ENCODE data around the gene NMT2.

NMT2 gene

GRCh38 chr10:15140698-15141097 is 27.8 kb downstream of the NMT2 start:
- no peak for FAIRE-seq

DNA sequence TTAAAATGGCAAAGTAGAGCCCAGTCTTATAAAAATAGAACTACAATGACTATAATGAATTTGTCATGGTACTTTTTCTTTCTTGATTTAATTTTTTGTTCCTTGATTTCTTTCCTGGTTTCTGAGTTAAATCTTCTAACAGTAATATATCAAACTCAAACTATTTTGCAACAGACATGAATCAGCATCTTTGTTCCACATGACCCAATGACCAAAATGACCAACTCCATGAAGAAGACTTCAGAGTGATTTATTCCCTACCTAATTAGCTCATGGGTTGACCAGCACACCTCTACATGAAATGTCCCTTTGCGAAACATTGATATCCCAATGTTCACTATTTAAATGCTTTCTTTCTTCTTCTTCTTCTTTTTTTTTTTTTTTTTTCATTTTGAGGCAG is 30.9 kb downstream of the NMT2 start:
- FAIRE-seq = no peak

- FAIRE-seq = no peak
Measured at GRCh38 chr10:15137036-15137359, 31.5 kb downstream of the NMT2 start.

DNA sequence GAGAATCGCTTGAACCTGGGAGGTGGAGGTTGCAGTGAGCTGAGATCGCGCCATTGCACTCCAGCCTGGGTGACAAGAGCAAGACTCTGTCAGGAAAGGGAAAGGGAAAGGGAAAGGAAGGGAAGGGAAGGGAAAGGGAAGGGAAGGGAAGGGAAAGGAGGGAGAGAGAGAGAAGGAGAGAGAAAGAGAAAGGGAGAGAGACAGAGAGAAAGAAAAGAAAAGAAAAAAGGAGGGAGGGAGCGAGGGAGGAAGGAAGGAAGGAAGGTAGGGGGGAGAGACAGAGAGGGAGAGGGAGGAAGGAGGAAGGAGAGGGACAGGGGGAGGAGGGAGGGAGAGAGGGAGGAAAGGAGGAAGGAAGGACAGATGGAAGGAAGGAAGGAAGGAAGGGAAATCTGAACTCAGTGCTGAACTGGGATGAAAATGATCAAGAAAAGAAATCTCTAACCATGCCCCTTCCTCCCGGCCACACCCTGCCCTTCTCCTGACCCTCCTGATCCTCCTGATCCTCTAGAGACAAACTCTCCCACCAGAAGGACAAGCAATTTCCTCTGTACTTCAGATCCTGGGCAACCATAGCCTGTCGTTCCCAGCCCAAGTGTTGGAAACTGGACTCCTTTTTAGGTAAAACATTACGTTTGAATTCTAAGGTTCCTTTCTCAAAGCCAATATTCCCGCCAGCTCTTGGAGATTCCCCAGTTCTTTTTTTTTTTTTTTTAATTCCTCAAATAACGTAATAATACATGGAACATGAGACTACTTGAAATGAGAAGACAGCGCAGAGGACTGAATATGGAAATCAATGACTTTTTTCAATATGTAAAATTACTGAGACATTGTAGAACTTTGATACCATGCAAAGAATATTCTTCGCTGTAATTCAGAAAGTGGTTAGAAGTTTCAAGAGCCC is 32.1 kb downstream of the NMT2 start:
- no peak for FAIRE-seq

- FAIRE-seq = no peak
Measured at GRCh38 chr10:15131330-15131729, 37.2 kb downstream of the NMT2 start.

DNA sequence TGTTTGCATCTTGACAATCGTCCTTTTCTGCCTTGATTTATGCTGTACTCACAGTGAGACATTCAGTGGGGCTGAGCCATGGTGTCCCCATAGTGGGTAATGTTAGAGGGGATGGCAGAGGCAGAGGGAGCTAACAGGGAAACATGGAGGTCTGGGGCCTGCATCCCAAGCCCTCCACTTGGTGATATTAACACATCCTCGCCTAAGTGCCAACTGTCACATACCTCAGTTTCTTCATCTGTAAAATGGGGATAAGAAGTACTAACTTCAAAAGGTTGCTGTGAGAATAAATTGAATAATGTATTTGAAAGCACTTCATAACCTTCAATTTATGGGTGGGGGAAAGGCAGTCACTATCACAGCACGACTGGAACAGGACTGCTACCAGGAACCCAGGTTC is 43.6 kb downstream of the NMT2 start:
- no peak for FAIRE-seq

GRCh38 chr10:15124190-15124589 is 44.3 kb downstream of the NMT2 start:
- FAIRE-seq = no peak

DNA sequence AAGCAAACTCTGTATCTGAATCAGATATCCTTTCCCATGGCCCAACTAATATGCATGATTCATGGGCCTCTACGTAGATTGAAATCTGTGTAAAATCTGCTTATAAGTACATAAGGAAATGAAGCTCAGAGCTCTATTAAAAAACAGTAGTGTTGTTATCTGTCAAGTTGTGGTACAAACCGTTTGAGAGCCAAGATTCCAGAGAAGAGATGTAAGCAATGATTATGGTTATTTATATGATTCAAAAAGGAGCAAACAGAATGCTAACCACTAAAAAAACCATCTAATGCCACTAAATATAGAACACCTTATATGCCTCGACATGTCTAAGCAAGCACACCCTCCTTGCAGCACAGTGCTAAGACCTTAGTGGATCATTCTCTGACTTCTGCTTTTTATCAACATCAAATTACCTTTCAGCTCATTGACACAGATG is 44.7 kb downstream of the NMT2 start:
- FAIRE-seq = no peak

DNA sequence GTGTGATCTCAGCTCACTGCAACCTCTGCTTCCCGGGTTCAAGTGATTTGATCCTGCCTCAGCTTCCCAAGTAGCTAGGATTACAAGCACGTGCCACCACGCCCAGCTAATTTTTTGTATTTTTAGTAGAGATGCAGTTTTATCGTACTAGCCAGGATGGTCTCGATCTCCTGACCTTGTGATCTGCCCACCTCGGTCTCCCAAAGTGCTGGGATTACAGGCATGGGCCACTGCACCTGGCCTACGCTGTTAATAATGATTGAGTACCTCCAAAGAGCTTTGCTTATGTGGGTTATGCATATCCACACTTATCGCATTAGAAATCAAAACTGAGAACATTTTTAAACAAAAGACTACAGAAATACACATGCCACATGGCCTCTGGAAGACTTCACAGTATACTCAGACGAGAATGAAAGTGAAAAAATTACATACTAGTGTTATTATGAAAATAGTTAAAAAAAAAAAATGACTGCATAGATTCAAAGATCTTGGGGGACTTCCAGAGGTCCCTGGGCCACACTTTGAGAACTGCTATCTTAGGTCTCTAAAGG is 45.9 kb downstream of the NMT2 start:
- no peak for FAIRE-seq

GRCh38 chr10:15121707-15122106 is 46.8 kb downstream of the NMT2 start:
- FAIRE-seq = no peak

- FAIRE-seq = no peak
Measured at GRCh38 chr10:15120523-15120922, 48.0 kb downstream of the NMT2 start.

- FAIRE-seq = no peak
Measured at GRCh38 chr10:15118615-15119014, 49.9 kb downstream of the NMT2 start.

- no peak for FAIRE-seq
Measured at GRCh38 chr10:15116225-15116624, 52.3 kb downstream of the NMT2 start.

DNA sequence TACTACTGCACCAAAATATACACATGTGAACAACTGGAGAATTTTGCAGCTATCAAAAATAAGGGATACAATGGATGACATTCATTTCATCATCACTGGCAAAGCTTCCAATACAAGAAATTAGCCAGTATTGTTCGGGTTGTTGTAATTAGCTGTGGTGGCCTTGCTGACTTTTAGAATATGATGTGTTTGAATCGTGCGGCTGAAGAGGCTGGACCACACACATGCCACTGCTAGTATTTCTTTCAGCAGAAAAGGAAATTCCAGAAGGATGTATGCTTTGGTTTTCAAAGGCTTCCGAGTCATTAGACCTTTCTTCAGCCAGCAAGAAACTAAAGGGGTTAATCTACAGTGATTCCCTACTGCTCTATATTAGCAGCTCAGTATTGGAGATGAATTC is 54.7 kb downstream of the NMT2 start:
- no peak for FAIRE-seq

- FAIRE-seq = no peak
Measured at GRCh38 chr10:15112657-15113056, 55.8 kb downstream of the NMT2 start.

DNA sequence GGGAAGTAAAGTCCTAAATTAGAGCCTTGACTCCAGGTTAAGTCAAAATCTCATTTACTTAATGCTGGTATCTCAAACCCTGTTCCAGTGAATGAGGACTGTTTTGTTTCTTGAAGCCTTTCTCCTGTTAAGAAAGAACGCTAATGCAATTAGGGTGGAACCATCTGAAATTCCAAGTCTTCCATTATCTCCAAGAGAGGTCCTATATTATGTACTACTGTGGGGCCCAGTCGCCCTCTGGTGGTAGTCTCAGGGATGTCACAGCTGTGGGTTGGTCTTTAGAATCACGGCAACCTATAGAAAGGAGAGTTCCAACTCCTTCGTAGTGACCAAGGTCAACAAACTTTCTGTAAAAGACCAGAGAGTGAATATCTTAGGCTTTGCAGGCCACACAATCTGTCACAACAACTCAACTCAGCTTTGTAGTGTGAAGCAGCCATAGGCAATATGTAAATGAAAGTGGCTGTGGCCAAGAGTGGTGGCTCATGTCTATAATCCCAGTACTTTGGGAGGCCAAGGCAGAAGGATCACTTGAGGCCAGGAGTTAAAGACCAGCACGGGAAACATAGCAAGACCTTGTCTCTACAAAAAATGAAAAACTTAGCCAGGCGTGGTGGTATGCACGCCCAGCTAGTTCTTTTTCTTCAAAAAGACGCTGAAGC is 62.0 kb downstream of the NMT2 start:
- no peak for FAIRE-seq

- no peak for FAIRE-seq
Measured at GRCh38 chr10:15103513-15103912, 65.0 kb downstream of the NMT2 start.

DNA sequence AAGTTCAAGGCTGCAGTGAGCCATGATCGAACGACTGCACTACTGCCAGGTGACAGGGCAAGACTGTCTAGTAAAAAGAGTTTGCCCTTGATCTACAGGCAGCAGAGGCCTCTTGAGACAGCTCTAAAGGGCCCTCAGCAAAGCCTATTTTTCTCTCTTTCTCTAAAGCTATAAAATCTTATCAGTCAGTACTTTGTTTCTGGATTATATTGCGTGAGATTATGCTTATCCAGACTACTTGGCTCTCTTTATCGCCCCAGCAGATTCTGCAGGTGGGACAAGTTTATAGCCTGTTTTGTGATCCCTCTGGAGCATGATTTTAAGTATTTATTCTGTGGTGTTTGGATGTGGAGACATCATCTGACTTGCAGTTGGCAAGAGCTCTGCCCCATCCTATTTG is 68.6 kb downstream of the NMT2 start:
- FAIRE-seq = no peak

DNA sequence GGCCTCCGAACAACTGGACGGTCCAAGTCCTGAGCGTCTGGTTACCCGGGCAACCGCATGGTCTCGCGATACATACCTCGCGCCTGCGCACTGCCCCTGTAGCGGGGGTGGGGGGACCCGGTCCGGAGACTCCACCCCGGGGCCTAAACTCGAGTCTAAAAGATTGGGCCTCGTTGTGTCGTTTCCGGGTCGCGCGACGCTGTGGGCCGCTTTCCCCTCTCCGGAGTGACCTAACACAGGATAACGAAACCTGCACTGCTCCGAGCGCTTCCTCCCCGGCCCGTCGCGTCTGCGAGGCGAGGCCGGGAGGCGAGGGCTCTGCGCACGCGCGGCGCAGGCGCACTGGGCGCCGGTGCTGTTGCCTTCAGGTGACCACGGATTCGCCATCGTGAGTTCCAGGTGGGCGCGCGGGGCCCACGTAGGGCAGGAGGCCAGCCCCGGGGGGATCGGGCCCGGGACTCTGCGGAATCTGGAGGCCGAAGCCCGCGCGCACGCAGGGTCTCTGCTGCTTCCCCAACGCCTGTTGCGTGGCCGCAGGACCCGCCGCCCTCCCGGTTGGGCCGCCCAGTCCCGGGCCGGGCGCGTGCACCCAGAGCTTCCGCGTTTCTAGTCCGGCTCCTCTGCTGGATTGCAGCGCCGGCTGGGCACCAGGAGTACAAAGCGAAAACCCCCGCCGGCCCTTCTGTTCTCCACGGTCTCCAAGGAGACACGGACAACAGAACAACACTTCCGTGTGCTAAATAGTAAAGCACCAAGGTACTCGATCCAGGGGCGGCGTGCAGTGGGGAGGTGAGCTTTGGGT is 71.3 kb downstream of the NMT2 start, which contains the start of gene RPP38:
RPP38 (plus strand) TSS at position 345 of the 802 bp plus-strand sequence. CDS start 5,960 bp downstream, outside the sequence.
- no peak for FAIRE-seq

DNA sequence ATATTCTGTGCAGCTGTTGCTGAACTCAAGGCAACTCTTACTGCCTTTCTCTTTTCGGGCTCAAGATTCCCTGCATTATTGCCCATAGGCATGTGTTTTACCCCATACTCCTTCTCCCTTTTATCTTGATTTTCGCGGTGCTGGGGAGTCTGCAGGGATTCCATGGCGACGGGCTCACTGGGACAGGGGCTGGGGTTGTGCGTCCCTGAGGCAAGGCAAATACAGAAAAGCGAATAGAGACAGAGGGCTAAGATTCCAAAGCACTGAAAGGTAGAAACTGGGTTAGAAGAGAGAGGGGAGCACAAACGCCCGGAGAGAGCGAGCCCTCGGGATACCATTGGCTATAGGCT is 71.9 kb downstream of the NMT2 start:
- no peak for FAIRE-seq

DNA sequence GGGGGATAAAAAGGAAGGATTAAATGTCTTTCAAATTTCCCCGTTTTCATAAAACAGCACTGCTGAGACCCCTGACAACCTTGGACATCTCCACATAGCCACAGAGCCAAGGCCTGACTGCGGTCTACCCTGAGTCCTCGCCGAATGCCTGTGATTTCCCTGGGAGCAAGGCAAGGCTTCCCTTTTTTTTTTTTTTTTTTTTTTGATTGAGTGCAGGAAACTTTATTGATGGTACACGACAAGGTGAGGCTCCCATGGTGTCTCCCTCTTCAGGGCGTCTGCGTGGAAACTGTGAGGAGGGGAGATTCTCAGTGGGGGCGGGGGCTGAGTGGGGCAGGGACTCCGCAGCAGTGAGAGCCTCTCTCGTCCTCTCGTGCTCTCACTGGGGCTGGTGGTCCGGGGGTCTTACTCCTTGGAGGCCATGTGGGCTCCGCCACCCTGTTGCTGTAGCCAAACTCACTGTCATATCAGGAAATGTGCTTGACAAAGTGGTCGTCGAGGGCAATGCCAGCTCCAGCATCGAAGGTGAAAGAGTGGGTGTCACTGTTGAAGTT is 75.6 kb downstream of the NMT2 start:
- FAIRE-seq = no peak

GRCh38 chr10:15091418-15091817 is 77.1 kb downstream of the NMT2 start:
- no peak for FAIRE-seq

Measured in endometrium (tissue), 2 donors.